Measurements from ENCODE around the gene NCAM2.

- TF ChIP-seq, protein P1, sequence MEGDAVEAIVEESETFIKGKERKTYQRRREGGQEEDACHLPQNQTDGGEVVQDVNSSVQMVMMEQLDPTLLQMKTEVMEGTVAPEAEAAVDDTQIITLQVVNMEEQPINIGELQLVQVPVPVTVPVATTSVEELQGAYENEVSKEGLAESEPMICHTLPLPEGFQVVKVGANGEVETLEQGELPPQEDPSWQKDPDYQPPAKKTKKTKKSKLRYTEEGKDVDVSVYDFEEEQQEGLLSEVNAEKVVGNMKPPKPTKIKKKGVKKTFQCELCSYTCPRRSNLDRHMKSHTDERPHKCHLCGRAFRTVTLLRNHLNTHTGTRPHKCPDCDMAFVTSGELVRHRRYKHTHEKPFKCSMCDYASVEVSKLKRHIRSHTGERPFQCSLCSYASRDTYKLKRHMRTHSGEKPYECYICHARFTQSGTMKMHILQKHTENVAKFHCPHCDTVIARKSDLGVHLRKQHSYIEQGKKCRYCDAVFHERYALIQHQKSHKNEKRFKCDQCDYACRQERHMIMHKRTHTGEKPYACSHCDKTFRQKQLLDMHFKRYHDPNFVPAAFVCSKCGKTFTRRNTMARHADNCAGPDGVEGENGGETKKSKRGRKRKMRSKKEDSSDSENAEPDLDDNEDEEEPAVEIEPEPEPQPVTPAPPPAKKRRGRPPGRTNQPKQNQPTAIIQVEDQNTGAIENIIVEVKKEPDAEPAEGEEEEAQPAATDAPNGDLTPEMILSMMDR (IDR thresholded peaks at IDR 0.05; ENCODE audit: extremely low read depth in 1 of 2, insufficient read depth in 1 of 2, low read depth in 1 of 2, low read length in 2 of 2) = no peak
- TF ChIP-seq POLR2AphosphoS5 (IDR thresholded peaks at IDR 0.05; ENCODE audit: insufficient read depth, low read depth, low read length) = no peak
These were observed 149.2 kb downstream of the NCAM2 start for GRCh38 chr21:21147374-21147745.
